PFSK-1 (cell line): ENCODE measurements around the gene SLC39A11.

ENCODE experiments used
- FOXP2 ChIP-seq: optimal IDR thresholded peaks from 2 replicates; pipeline ENCODE3; 2011; ENCODE audit warnings: borderline replicate concordance, control low read depth, inconsistent platforms; ENCODE audit not compliant: insufficient read depth; ENCODE audit errors: extremely low read length, extremely low read depth
- POLR2AphosphoS5 ChIP-seq: IDR thresholded peaks from 2 replicates; pipeline ENCODE4 v1.6.1; 2012; ENCODE audit warnings: low read depth, mild to moderate bottlenecking, control low read depth, low read length, moderate library complexity
- REST ChIP-seq, 2 experiments: IDR thresholded peaks; 2 replicates each; pipeline versions ENCODE4 v1.6.1 to v1.8.0; 2011 to 2012; ENCODE audit warnings: low read depth in 2 of 2, low read length in 2 of 2, control low read depth in 1 of 2, inconsistent platforms in 1 of 2, mild to moderate bottlenecking in 1 of 2, moderate library complexity in 1 of 2; ENCODE audit not compliant: insufficient read depth in 1 of 2
- SIN3A ChIP-seq: IDR thresholded peaks from 2 replicates; pipeline ENCODE4 v1.6.1; 2012; ENCODE audit warnings: mild to moderate bottlenecking, low read length, moderate library complexity, borderline replicate concordance; ENCODE audit not compliant: insufficient read depth
- TAF1 ChIP-seq: IDR thresholded peaks from 2 replicates; pipeline ENCODE4 v1.6.1; 2012; ENCODE audit warnings: low read length, control low read depth, borderline replicate concordance; ENCODE audit not compliant: insufficient read depth

- TF ChIP-seq REST (IDR thresholded peaks at IDR 0.05; ENCODE audit: insufficient read depth in 1 of 2, low read depth in 2 of 2, low read length in 2 of 2), result no peak
- no peak for TF ChIP-seq POLR2AphosphoS5
- no peak for TF ChIP-seq TAF1
- TF ChIP-seq SIN3A, result no peak
- TF ChIP-seq FOXP2, result no peak
Measured at GRCh38 chr17:73020110-73020509, 72.4 kb downstream of the SLC39A11 start.
